ENCODE data around the gene ALDH1L2.

Gene ALDH1L2

DNA sequence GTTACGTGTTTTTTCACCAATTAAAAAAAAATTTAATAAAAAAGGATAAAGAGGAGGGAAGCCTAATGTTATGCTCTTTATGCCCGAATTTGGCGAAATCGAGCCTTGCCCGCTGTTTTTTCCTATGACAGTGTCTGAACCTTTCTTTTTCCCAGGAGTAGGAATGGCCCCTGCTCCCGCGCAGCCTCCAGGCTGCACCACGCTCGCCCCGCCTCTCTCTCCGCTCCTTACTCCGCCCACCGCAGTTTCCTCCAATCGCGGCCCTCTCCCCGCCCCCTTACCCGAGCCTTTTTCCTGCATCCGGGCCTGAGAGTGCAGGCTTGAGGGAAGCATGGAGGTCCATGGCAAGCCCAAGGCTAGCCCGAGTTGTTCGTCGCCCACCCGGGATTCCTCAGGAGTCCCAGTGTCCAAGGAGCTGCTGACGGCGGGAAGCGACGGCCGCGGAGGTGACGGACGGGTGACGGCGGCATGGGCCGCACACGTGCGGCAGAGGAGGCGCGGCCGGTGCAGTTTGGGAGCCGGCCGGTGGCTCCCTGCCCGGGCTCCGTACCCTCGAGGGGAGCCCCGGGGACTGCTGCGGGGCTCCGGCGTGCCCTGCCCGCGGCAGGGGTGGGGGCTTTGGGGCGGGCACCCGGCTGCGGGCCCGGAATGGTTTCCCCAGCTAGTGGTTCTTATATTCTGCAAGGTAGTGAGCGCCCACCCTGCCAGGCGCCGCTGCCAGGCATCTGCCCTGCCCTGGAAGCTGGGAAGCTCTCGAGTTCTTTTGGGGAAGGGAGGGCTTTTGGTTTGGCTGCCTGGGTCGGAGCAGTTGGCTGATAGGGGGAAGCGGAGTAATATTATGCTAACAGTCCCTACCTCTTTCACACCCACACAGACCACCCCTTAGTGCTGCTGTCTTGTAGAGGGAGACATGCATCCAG, 98.0 kb downstream of the ALDH1L2 start, which contains the start of gene NOPCHAP1 (continued):
- TF ChIP-seq ZNF394 (tag by site-specific recombination; IDR thresholded peaks at IDR 0.05; ENCODE audit: borderline replicate concordance) (no peak; the same call in 1 of the 2 replicates), ZNF76 (tag by site-specific recombination; IDR thresholded peaks at IDR 0.05; ENCODE audit: borderline replicate concordance, low read depth) (peak; percentile 75; the same call in 1 of the 2 replicates), ZNF155 (tag by site-specific recombination; IDR thresholded peaks at IDR 0.05) (no peak), ZBTB49 (tag by site-specific recombination; IDR thresholded peaks at IDR 0.05; ENCODE audit: low read depth) (no peak), ZNF48 (tag by site-specific recombination; IDR thresholded peaks at IDR 0.05) (no peak), ZNF548 (tag by site-specific recombination; IDR thresholded peaks at IDR 0.05) (no peak), ZNF266 (tag by site-specific recombination; IDR thresholded peaks at IDR 0.05; ENCODE audit: low read depth) (no peak), ZNF514 (tag by site-specific recombination; IDR thresholded peaks at IDR 0.05) (no peak), ZBTB7A (tag by site-specific recombination; IDR thresholded peaks at IDR 0.05; ENCODE audit: low read depth) (no peak), ZNF24 (tag by site-specific recombination; IDR thresholded peaks at IDR 0.05) (no peak), ZNF677 (tag by site-specific recombination; IDR thresholded peaks at IDR 0.05) (no peak), WT1 (tag by site-specific recombination; IDR thresholded peaks at IDR 0.05) (no peak), ZNF366 (tag by site-specific recombination; conservative IDR thresholded peaks at IDR 0.05) (no peak), GLIS1 (tag by site-specific recombination; IDR thresholded peaks at IDR 0.05) (no peak), ZBTB20 (tag by site-specific recombination; IDR thresholded peaks at IDR 0.05) (peak; percentile 85), GLI2 (tag by site-specific recombination; IDR thresholded peaks at IDR 0.05; ENCODE audit: borderline replicate concordance, low read depth) (no peak), CTCF (tag by site-specific recombination; IDR thresholded peaks at IDR 0.05) (no peak), YY2 (tag by site-specific recombination; IDR thresholded peaks at IDR 0.05) (0 out of 2 replicates have a peak, but pooled peaks have one; percentile 41), ZNF37A (tag by site-specific recombination; IDR thresholded peaks at IDR 0.05) (no peak), ZNF146 (tag by site-specific recombination; IDR thresholded peaks at IDR 0.05) (no peak), GLI4 (tag by site-specific recombination; IDR thresholded peaks at IDR 0.05) (no peak), ZNF335 (tag by site-specific recombination; conservative IDR thresholded peaks at IDR 0.05) (peak; percentile 78), HOXA7 (CRISPR knock-in tag; IDR thresholded peaks at IDR 0.05; ENCODE audit: borderline replicate concordance) (no peak)
- TF ChIP-seq, protein P1, sequence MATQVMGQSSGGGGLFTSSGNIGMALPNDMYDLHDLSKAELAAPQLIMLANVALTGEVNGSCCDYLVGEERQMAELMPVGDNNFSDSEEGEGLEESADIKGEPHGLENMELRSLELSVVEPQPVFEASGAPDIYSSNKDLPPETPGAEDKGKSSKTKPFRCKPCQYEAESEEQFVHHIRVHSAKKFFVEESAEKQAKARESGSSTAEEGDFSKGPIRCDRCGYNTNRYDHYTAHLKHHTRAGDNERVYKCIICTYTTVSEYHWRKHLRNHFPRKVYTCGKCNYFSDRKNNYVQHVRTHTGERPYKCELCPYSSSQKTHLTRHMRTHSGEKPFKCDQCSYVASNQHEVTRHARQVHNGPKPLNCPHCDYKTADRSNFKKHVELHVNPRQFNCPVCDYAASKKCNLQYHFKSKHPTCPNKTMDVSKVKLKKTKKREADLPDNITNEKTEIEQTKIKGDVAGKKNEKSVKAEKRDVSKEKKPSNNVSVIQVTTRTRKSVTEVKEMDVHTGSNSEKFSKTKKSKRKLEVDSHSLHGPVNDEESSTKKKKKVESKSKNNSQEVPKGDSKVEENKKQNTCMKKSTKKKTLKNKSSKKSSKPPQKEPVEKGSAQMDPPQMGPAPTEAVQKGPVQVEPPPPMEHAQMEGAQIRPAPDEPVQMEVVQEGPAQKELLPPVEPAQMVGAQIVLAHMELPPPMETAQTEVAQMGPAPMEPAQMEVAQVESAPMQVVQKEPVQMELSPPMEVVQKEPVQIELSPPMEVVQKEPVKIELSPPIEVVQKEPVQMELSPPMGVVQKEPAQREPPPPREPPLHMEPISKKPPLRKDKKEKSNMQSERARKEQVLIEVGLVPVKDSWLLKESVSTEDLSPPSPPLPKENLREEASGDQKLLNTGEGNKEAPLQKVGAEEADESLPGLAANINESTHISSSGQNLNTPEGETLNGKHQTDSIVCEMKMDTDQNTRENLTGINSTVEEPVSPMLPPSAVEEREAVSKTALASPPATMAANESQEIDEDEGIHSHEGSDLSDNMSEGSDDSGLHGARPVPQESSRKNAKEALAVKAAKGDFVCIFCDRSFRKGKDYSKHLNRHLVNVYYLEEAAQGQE (tag by site-specific recombination; IDR thresholded peaks at IDR 0.05): no peak; the same call in 1 of the 2 replicates
- TF ChIP-seq, protein P2, sequence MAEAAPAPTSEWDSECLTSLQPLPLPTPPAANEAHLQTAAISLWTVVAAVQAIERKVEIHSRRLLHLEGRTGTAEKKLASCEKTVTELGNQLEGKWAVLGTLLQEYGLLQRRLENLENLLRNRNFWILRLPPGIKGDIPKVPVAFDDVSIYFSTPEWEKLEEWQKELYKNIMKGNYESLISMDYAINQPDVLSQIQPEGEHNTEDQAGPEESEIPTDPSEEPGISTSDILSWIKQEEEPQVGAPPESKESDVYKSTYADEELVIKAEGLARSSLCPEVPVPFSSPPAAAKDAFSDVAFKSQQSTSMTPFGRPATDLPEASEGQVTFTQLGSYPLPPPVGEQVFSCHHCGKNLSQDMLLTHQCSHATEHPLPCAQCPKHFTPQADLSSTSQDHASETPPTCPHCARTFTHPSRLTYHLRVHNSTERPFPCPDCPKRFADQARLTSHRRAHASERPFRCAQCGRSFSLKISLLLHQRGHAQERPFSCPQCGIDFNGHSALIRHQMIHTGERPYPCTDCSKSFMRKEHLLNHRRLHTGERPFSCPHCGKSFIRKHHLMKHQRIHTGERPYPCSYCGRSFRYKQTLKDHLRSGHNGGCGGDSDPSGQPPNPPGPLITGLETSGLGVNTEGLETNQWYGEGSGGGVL (tag by site-specific recombination; IDR thresholded peaks at IDR 0.05): no peak
- TF ChIP-seq, protein P3, sequence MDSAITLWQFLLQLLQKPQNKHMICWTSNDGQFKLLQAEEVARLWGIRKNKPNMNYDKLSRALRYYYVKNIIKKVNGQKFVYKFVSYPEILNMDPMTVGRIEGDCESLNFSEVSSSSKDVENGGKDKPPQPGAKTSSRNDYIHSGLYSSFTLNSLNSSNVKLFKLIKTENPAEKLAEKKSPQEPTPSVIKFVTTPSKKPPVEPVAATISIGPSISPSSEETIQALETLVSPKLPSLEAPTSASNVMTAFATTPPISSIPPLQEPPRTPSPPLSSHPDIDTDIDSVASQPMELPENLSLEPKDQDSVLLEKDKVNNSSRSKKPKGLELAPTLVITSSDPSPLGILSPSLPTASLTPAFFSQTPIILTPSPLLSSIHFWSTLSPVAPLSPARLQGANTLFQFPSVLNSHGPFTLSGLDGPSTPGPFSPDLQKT (IDR thresholded peaks at IDR 0.05; ENCODE audit: borderline replicate concordance, low read depth, low read length): no peak
- TF ChIP-seq, protein P4, sequence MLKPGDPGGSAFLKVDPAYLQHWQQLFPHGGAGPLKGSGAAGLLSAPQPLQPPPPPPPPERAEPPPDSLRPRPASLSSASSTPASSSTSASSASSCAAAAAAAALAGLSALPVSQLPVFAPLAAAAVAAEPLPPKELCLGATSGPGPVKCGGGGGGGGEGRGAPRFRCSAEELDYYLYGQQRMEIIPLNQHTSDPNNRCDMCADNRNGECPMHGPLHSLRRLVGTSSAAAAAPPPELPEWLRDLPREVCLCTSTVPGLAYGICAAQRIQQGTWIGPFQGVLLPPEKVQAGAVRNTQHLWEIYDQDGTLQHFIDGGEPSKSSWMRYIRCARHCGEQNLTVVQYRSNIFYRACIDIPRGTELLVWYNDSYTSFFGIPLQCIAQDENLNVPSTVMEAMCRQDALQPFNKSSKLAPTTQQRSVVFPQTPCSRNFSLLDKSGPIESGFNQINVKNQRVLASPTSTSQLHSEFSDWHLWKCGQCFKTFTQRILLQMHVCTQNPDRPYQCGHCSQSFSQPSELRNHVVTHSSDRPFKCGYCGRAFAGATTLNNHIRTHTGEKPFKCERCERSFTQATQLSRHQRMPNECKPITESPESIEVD (tag by site-specific recombination; IDR thresholded peaks at IDR 0.05): no peak

All from HEK293 (cell line).